ENCODE results near the gene SRRD. TPM values are rescaled to one million over a fixed set of nuclear protein-coding genes. Genes with fewer than 3 reads are reported as not detected.

Gene SRRD
- total and polyA plus RNA-seq, 2 of the 13 experiments (the other 11 are each of a cell fraction or from before 2014, with no cell fraction given) = 22.8 to 36.6 TPM

DNA sequence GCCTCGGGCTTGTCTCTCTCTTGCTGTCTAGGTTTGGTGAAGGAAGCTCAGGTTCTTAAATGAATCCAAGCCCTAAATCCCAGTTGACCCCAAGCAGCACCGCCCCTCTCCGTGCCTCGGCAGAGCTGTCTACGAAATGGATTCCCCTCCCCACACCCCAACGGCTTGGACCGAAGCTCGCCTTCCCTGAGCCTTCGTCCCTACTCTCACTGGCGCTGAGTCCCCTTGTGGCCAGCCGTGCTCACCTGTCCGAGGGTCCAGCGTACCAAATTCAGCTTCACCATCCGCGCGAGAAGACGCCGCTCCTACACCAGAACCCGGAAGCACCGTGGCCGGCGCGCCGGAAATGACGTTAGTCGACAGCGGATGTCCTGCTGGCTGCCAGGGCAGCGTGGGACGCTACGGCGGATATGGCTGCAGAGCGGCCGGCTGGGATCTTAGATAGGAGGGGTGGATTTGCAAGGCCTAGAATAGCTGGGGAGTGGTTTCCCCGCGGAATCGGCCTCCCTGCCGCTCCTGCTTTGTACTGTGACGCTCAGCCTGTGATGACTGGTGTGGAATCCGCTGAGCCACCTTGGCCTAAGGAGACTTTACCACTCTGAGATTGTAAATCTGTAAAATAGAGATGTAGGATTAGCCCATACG is 28.6 kb downstream of the SRRD start, which contains the start of gene TFIP11 (continued):
- TF ChIP-seq, protein P1, sequence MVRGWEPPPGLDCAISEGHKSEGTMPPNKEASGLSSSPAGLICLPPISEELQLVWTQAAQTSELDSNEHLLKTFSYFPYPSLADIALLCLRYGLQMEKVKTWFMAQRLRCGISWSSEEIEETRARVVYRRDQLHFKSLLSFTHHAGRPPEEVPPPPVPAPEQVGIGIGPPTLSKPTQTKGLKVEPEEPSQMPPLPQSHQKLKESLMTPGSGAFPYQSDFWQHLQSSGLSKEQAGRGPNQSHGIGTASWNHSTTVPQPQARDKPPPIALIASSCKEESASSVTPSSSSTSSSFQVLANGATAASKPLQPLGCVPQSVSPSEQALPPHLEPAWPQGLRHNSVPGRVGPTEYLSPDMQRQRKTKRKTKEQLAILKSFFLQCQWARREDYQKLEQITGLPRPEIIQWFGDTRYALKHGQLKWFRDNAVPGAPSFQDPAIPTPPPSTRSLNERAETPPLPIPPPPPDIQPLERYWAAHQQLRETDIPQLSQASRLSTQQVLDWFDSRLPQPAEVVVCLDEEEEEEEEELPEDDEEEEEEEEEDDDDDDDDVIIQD (CRISPR knock-in tag; IDR thresholded peaks at IDR 0.05; ENCODE audit: low read depth) = 0 out of 2 replicates have a peak, but pooled peaks have one; percentile 17
- TF ChIP-seq ZMYM3 (CRISPR knock-in tag; IDR thresholded peaks at IDR 0.05) (peak; percentile 47; the same call in 1 of the 2 replicates), ASH2L (IDR thresholded peaks at IDR 0.05; ENCODE audit: insufficient read length, low read depth, low read length) (peak; percentile 79), ZNF891 (CRISPR knock-in tag; IDR thresholded peaks at IDR 0.05) (peak; percentile 96), CHD4 (IDR thresholded peaks at IDR 0.05; ENCODE audit: borderline replicate concordance, low read length) (no peak), PITX1 (CRISPR knock-in tag; IDR thresholded peaks at IDR 0.05) (peak; percentile 73), MAFK (conservative IDR thresholded peaks at IDR 0.05 in 1 of 2, IDR thresholded peaks at IDR 0.05 in 1 of 2; ENCODE audit: low read length in 2 of 2) (no peak), RBM22 (optimal IDR thresholded peaks at IDR 0.05; ENCODE audit: low read length) (peak; percentile 86), KMT2B (CRISPR knock-in tag; IDR thresholded peaks at IDR 0.05) (peak; percentile 98)
- TF ChIP-seq, protein P2, sequence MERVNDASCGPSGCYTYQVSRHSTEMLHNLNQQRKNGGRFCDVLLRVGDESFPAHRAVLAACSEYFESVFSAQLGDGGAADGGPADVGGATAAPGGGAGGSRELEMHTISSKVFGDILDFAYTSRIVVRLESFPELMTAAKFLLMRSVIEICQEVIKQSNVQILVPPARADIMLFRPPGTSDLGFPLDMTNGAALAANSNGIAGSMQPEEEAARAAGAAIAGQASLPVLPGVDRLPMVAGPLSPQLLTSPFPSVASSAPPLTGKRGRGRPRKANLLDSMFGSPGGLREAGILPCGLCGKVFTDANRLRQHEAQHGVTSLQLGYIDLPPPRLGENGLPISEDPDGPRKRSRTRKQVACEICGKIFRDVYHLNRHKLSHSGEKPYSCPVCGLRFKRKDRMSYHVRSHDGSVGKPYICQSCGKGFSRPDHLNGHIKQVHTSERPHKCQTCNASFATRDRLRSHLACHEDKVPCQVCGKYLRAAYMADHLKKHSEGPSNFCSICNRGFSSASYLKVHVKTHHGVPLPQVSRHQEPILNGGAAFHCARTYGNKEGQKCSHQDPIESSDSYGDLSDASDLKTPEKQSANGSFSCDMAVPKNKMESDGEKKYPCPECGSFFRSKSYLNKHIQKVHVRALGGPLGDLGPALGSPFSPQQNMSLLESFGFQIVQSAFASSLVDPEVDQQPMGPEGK (CRISPR knock-in tag; IDR thresholded peaks at IDR 0.05) = peak; percentile 33; the same call in 1 of the 2 replicates
- TF ChIP-seq, protein P3, sequence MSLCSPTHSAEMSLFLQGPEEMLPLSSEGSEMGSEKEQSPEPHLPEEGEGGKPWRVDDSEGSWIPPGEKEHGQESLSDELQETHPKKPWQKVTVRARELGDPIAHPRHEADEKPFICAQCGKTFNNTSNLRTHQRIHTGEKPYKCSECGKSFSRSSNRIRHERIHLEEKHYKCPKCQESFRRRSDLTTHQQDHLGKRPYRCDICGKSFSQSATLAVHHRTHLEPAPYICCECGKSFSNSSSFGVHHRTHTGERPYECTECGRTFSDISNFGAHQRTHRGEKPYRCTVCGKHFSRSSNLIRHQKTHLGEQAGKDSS (CRISPR knock-in tag; IDR thresholded peaks at IDR 0.05; ENCODE audit: borderline replicate concordance, low read depth) = peak; percentile 61; the same call in 1 of the 2 replicates
- TF ChIP-seq, protein P4, sequence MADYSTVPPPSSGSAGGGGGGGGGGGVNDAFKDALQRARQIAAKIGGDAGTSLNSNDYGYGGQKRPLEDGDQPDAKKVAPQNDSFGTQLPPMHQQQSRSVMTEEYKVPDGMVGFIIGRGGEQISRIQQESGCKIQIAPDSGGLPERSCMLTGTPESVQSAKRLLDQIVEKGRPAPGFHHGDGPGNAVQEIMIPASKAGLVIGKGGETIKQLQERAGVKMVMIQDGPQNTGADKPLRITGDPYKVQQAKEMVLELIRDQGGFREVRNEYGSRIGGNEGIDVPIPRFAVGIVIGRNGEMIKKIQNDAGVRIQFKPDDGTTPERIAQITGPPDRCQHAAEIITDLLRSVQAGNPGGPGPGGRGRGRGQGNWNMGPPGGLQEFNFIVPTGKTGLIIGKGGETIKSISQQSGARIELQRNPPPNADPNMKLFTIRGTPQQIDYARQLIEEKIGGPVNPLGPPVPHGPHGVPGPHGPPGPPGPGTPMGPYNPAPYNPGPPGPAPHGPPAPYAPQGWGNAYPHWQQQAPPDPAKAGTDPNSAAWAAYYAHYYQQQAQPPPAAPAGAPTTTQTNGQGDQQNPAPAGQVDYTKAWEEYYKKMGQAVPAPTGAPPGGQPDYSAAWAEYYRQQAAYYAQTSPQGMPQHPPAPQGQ (CRISPR knock-in tag; IDR thresholded peaks at IDR 0.05; ENCODE audit: borderline replicate concordance) = 0 out of 2 replicates have a peak, but pooled peaks have one; percentile 47
- TF ChIP-seq, protein P5, sequence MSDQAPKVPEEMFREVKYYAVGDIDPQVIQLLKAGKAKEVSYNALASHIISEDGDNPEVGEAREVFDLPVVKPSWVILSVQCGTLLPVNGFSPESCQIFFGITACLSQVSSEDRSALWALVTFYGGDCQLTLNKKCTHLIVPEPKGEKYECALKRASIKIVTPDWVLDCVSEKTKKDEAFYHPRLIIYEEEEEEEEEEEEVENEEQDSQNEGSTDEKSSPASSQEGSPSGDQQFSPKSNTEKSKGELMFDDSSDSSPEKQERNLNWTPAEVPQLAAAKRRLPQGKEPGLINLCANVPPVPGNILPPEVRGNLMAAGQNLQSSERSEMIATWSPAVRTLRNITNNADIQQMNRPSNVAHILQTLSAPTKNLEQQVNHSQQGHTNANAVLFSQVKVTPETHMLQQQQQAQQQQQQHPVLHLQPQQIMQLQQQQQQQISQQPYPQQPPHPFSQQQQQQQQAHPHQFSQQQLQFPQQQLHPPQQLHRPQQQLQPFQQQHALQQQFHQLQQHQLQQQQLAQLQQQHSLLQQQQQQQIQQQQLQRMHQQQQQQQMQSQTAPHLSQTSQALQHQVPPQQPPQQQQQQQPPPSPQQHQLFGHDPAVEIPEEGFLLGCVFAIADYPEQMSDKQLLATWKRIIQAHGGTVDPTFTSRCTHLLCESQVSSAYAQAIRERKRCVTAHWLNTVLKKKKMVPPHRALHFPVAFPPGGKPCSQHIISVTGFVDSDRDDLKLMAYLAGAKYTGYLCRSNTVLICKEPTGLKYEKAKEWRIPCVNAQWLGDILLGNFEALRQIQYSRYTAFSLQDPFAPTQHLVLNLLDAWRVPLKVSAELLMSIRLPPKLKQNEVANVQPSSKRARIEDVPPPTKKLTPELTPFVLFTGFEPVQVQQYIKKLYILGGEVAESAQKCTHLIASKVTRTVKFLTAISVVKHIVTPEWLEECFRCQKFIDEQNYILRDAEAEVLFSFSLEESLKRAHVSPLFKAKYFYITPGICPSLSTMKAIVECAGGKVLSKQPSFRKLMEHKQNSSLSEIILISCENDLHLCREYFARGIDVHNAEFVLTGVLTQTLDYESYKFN (CRISPR knock-in tag; conservative IDR thresholded peaks at IDR 0.05) = no peak
- TF ChIP-seq, protein P6, sequence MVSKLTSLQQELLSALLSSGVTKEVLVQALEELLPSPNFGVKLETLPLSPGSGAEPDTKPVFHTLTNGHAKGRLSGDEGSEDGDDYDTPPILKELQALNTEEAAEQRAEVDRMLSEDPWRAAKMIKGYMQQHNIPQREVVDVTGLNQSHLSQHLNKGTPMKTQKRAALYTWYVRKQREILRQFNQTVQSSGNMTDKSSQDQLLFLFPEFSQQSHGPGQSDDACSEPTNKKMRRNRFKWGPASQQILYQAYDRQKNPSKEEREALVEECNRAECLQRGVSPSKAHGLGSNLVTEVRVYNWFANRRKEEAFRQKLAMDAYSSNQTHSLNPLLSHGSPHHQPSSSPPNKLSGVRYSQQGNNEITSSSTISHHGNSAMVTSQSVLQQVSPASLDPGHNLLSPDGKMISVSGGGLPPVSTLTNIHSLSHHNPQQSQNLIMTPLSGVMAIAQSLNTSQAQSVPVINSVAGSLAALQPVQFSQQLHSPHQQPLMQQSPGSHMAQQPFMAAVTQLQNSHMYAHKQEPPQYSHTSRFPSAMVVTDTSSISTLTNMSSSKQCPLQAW (CRISPR knock-in tag; IDR thresholded peaks at IDR 0.05) = peak; percentile 84
